GM23338 (cell line): ENCODE data around the gene SHISA8. TPM values are rescaled to one million over a fixed set of nuclear protein-coding genes. Genes with fewer than 3 reads are reported as not detected.

Experiments
- ATAC-seq: fragments of 200-7000 bp; cut with Tn5 transposase; 3 replicates; pipeline ENCODE4 v1.9.1; 2020
- DNase-seq: peaks from one replicate; pipeline ENCODE4 v3.0.0-alpha.2; 2015; ENCODE audit warnings: low spot score
- H2AFZ ChIP-seq: fragments of 200-600 bp; sonication (generic); 2 replicates; pipeline ENCODE4 v1.8.0; 2016; ENCODE audit warnings: antibody characterized with exemption, mild to moderate bottlenecking, moderate library complexity
- H3F3A ChIP-seq: fragments of 200-600 bp; sonication (generic); replicated peaks from 2 replicates; pipeline ENCODE4 v1.8.0; 2017; ENCODE audit warnings: antibody characterized with exemption, mixed run types, low read depth
- H3K27ac ChIP-seq: fragments of 200-600 bp; sonication (generic); 2 replicates; pipeline ENCODE4 v1.6.1; 2016; ENCODE audit warnings: low read depth
- H3K27me3 ChIP-seq: fragments of 200-600 bp; sonication (generic); 2 replicates; pipeline ENCODE4 v1.8.0; 2016; ENCODE audit warnings: mild to moderate bottlenecking, mixed run types, moderate library complexity; ENCODE audit not compliant: insufficient read depth
- H3K36me3 ChIP-seq: fragments of 200-600 bp; sonication (generic); 2 replicates; pipeline ENCODE4 v1.8.0; 2016; ENCODE audit warnings: mild to moderate bottlenecking; ENCODE audit not compliant: insufficient read depth
- H3K4me1 ChIP-seq: fragments of 200-600 bp; sonication (generic); 2 replicates; pipeline ENCODE4 v1.8.0; 2016; ENCODE audit warnings: mild to moderate bottlenecking, moderate library complexity; ENCODE audit not compliant: insufficient read depth
- H3K4me2 ChIP-seq: fragments of 200-600 bp; sonication (generic); 2 replicates; pipeline ENCODE4 v1.7.1; 2017; ENCODE audit warnings: mixed run types
- H3K4me3 ChIP-seq: fragments of 200-600 bp; sonication (generic); 2 replicates; pipeline ENCODE4 v1.6.1; 2016; ENCODE audit warnings: mixed run types
- H3K79me2 ChIP-seq: fragments of 200-600 bp; sonication (generic); replicated peaks from 2 replicates; pipeline ENCODE4 v1.8.0; 2017; ENCODE audit warnings: mild to moderate bottlenecking; ENCODE audit not compliant: insufficient read depth
- H3K9me2 ChIP-seq: fragments of 200-600 bp; sonication (generic); 2 replicates; pipeline ENCODE4 v1.8.0; 2017; ENCODE audit not compliant: insufficient read depth
- H4K20me1 ChIP-seq: fragments of 200-600 bp; sonication (generic); replicated peaks from 2 replicates; pipeline ENCODE4 v1.8.0; 2017; ENCODE audit warnings: mild to moderate bottlenecking; ENCODE audit not compliant: insufficient read depth
- H3K27ac Mint-ChIP-seq: 2 replicates; pipeline ENCODE4 v1.8.0; 2020; ENCODE audit warnings: inconsistent platforms, mild to moderate bottlenecking, moderate library complexity, mixed read lengths
- H3K27me3 Mint-ChIP-seq: 3 replicates; pipeline ENCODE4 v1.8.0; 2022; ENCODE audit warnings: low read depth, mild to moderate bottlenecking, moderate library complexity, mixed read lengths, inconsistent platforms; ENCODE audit not compliant: insufficient read depth, poor library complexity
- H3K36me3 Mint-ChIP-seq: 3 replicates; pipeline ENCODE4 v1.8.0; 2021; ENCODE audit warnings: low read depth, mild to moderate bottlenecking, inconsistent platforms, moderate library complexity, mixed read lengths
- H3K4me1 Mint-ChIP-seq: 3 replicates; pipeline ENCODE4 v1.8.0; 2020; ENCODE audit warnings: mild to moderate bottlenecking, inconsistent platforms, mixed read lengths
- H3K4me3 Mint-ChIP-seq: 3 replicates; pipeline ENCODE4 v1.8.0; 2021; ENCODE audit warnings: moderate library complexity, mild to moderate bottlenecking, inconsistent platforms, mixed read lengths
- H3K9me3 Mint-ChIP-seq: 3 replicates; pipeline ENCODE4 v1.8.0; 2020; ENCODE audit warnings: moderate library complexity, mild to moderate bottlenecking, inconsistent platforms, mixed read lengths
- CREB1 ChIP-seq: fragments of 250-450 bp; sonication (Bioruptor Pico); IDR thresholded peaks from 2 replicates; pipeline ENCODE4 v1.5.0; 2020; ENCODE audit warnings: low read depth, mild to moderate bottlenecking, moderate library complexity
- CTCF ChIP-seq, 2 experiments: fragments of 200-600 bp in 1 of 2; sonication (generic) in 1 of 2; conservative IDR thresholded peaks; 2 replicates each; pipeline versions ENCODE4 v1.5.1 to v1.6.1; 2016 to 2017; ENCODE audit warnings: antibody characterized with exemption in 2 of 2, low read depth in 2 of 2, mild to moderate bottlenecking in 2 of 2, moderate library complexity in 1 of 2
- EZH2 ChIP-seq: fragments of 200-600 bp; sonication (generic); IDR thresholded peaks from one replicate; pipeline ENCODE4 v1.8.0; 2017; ENCODE audit warnings: antibody characterized with exemption, mild to moderate bottlenecking, low read depth; ENCODE audit not compliant: unreplicated experiment
- EZH2phosphoT487 ChIP-seq: fragments of 200-600 bp; sonication (generic); IDR thresholded peaks from one replicate; pipeline ENCODE4 v1.8.1; 2018; ENCODE audit warnings: antibody characterized with exemption; ENCODE audit not compliant: unreplicated experiment
- JUNB ChIP-seq: IDR thresholded peaks from one replicate; pipeline ENCODE4 v1.6.1; 2016; ENCODE audit warnings: antibody characterized with exemption; ENCODE audit not compliant: unreplicated experiment
- REST ChIP-seq: IDR thresholded peaks from one replicate; pipeline ENCODE4 v1.6.1; 2018; ENCODE audit warnings: antibody characterized with exemption; ENCODE audit not compliant: unreplicated experiment
- ZNF462 ChIP-seq: fragments of 250-450 bp; sonication (Bioruptor Pico); IDR thresholded peaks from 2 replicates; pipeline ENCODE4 v1.5.0; 2020; ENCODE audit warnings: mild to moderate bottlenecking, moderate library complexity
- polyA plus RNA-seq: library from polyadenylated mRNA; unstranded; fragments of >200 nt; fragmentation: Nextera tagmentation; extraction: Ambion mirVana; gene quantifications from 2 replicates; pipeline ENCODE4 v1.2.1, GENCODE V29; 2016
- total RNA-seq: library from RNA; depleted of rRNA; stranded (reverse); fragments of >200 nt; shearing (Covaris generic); gene quantifications from 2 replicates; pipeline ENCODE4 v1.2.3, GENCODE V29; 2014

Gene SHISA8
- total and polyA plus RNA-seq, 2 experiments from 2014 or later: 5.1 TPM; not detected in 1

GRCh38 chr22:41946629-41947423, 32.0 kb upstream of the SHISA8 start, which contains the start of gene CENPM (continued):
- TF ChIP-seq ZNF462 (CRISPR knock-in tag): no peak

DNA sequence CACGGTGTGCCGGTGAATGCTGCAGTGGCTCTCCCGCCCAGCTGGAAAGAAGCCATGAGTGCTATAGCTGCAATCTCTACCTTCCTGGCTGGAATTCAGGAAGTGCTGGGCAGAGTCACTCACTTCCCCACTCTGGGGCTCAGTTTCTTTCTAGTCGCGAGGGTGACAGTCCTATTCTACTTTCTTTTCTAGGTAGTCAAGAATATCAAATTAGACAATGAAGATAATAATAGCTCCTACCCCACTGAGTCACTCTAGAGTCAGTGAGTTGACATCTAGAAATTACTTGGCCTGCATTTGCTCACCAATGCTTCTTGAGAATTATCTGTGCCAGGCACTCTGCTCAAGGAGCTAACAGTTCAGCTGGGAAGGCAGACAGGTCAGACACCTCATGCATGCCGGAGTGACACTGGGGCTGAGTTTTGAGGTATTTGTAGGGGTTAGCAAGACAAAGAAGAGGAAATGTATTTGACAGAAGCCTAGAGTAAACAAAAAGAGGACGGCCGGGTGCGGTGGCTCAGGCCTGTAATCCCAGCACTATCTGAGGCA, 28.9 kb upstream of the SHISA8 start:
- Mint-ChIP-seq H3K4me3 (peak overlapping the region; percentile 28; the same call in 1 of the 3 replicates), H3K27ac (no peak overlapping the region), H3K9me3 (no peaks in the 10 kb centered on the region), H3K36me3 (peaks cover 66% of the 10 kb centered on the region), H3K4me1 (peaks cover 19% of the 10 kb centered on the region), H3K27me3 (peaks cover 27% of the 10 kb centered on the region)
- Histone ChIP-seq H3K9me2 (no peaks in the 10 kb centered on the region), H3K4me3 (no peak overlapping the region), H3F3A (peaks cover 36% of the 10 kb centered on the region), H3K4me1 (peaks cover 25% of the 10 kb centered on the region), H3K4me2 (no peak overlapping the region), H4K20me1 (peaks cover 28% of the 10 kb centered on the region), H2AFZ (no peak overlapping the region), H3K79me2 (peaks cover 10% of the 10 kb centered on the region), H3K36me3 (peaks cover 11% of the 10 kb centered on the region; the same call in 1 of the 2 replicates), H3K27ac (peak overlapping the region; percentile 16; the same call in 1 of the 2 replicates), H3K27me3 (0 out of 2 replicates have a peak, but pooled peaks cover 3% of the 10 kb centered on the region)
- DNase-seq: peak; percentile 61
- ATAC-seq: no peak
- no peak for TF ChIP-seq REST
- no peak for TF ChIP-seq CREB1 (CRISPR knock-in tag)
- TF ChIP-seq EZH2phosphoT487: no peak
- TF ChIP-seq JUNB: no peak
- TF ChIP-seq CTCF (conservative IDR thresholded peaks at IDR 0.05; ENCODE audit: low read depth in 2 of 2): no peak
- TF ChIP-seq EZH2: no peak
